KMS-11 (cell line): Measurements from ENCODE around the gene WRAP53.
"Not testable (repeated sequence)": the region's sequence is repeated elsewhere in the genome, so short reads cannot be mapped to it uniquely, and the experiment has no call there.

Experiments
- H2AFZ ChIP-seq: fragments of 200-600 bp; sonication (generic); 2 replicates; pipeline ENCODE4 v1.6.1; 2016; ENCODE audit warnings: antibody characterized with exemption, mixed run types, low read depth
- H3K27ac ChIP-seq: fragments of 200-600 bp; sonication (generic); 2 replicates; pipeline ENCODE4 v1.6.1; 2016; ENCODE audit warnings: mild to moderate bottlenecking, mixed run types
- H3K27me3 ChIP-seq: fragments of 200-600 bp; sonication (generic); 2 replicates; pipeline ENCODE4 v1.6.1; 2017; ENCODE audit warnings: mild to moderate bottlenecking, low read depth, mixed run types, moderate library complexity; ENCODE audit not compliant: insufficient read depth
- H3K36me3 ChIP-seq: fragments of 200-600 bp; sonication (generic); 2 replicates; pipeline ENCODE4 v1.6.1; 2017; ENCODE audit warnings: mild to moderate bottlenecking, mixed run types; ENCODE audit not compliant: insufficient read depth
- H3K4me1 ChIP-seq: fragments of 200-600 bp; sonication (generic); 2 replicates; pipeline ENCODE4 v1.6.1; 2016; ENCODE audit warnings: mild to moderate bottlenecking, low read depth, mixed run types; ENCODE audit not compliant: poor library complexity, severe bottlenecking
- H3K4me2 ChIP-seq: fragments of 200-600 bp; sonication (generic); 2 replicates; pipeline ENCODE4 v1.7.0; 2016; ENCODE audit warnings: mild to moderate bottlenecking, mixed run types
- H3K4me3 ChIP-seq: fragments of 200-600 bp; sonication (generic); IDR thresholded peaks from 2 replicates; pipeline ENCODE4 v1.6.1; 2017; ENCODE audit warnings: low read depth, low read length, mixed read lengths; ENCODE audit not compliant: insufficient read depth
- H3K79me2 ChIP-seq: fragments of 200-600 bp; sonication (generic); 2 replicates; pipeline ENCODE4 v1.6.1; 2016; ENCODE audit warnings: low read depth, mixed run types; ENCODE audit not compliant: insufficient read depth
- H3K9ac ChIP-seq: fragments of 200-600 bp; sonication (generic); 2 replicates; pipeline ENCODE4 v1.6.1; 2016; ENCODE audit warnings: mild to moderate bottlenecking, mixed run types
- H4K20me1 ChIP-seq: fragments of 200-600 bp; sonication (generic); 2 replicates; pipeline ENCODE4 v1.6.1; 2016; ENCODE audit warnings: mild to moderate bottlenecking, mixed run types; ENCODE audit not compliant: insufficient read depth
- CTCF ChIP-seq: fragments of 200-600 bp; sonication (generic); conservative IDR thresholded peaks from 2 replicates; pipeline ENCODE4 v1.6.1; 2017; ENCODE audit warnings: low read depth, mild to moderate bottlenecking, antibody characterized with exemption, low read length, moderate library complexity, mixed read lengths

WRAP53 gene

GRCh38 chr17:7687908-7688807 is at the start of gene WRAP53:
WRAP53 (plus strand) TSS chr17:7688477; CDS start chr17:7688649, 172 bp downstream.
- peaks cover 38% of the 10 kb centered on the region; the same call in 1 of the 2 replicates for H3K79me2 ChIP-seq
- no peaks in the 10 kb centered on the region for H3K36me3 ChIP-seq
- no peaks in the 10 kb centered on the region for H3K27me3 ChIP-seq

GRCh38 chr17:7640783-7641182 is 47.5 kb upstream of the WRAP53 start:
- no peaks in the 10 kb centered on the region for H3K79me2 ChIP-seq
- no peaks in the 10 kb centered on the region for H3K27me3 ChIP-seq
- H3K36me3 ChIP-seq: no peaks in the 10 kb centered on the region
- H3K9ac ChIP-seq: no peak overlapping the region
- TF ChIP-seq CTCF: no peak
- H3K27ac ChIP-seq: no peak overlapping the region
- H3K4me2 ChIP-seq: no peak overlapping the region
- H3K4me1 ChIP-seq: no peaks in the 10 kb centered on the region
- H4K20me1 ChIP-seq: no peaks in the 10 kb centered on the region
- H3K4me3 ChIP-seq: no peak overlapping the region
- no peak overlapping the region for H2AFZ ChIP-seq

More at GRCh38 chr17:7687908-7688807, at the start of gene WRAP53:
- H3K4me3 ChIP-seq: no peak within 1 kb of the TSS
- peak within 1 kb of the TSS; percentile 45; the same call in 1 of the 2 replicates for H3K4me2 ChIP-seq
- H3K4me1 ChIP-seq: no peaks in the 10 kb centered on the region
- peak within 1 kb of the TSS; percentile 81 for H3K27ac ChIP-seq
- no peaks in the 10 kb centered on the region for H4K20me1 ChIP-seq
- H3K9ac ChIP-seq: peak within 1 kb of the TSS; percentile 86
- peak; percentile 51 for TF ChIP-seq CTCF
- H2AFZ ChIP-seq: peak within 1 kb of the TSS; percentile 41; the same call in 1 of the 2 replicates

GRCh38 chr17:7641635-7642034 is 46.6 kb upstream of the WRAP53 start:
- not testable (repeated sequence) for H4K20me1 ChIP-seq, H2AFZ ChIP-seq, H3K4me2 ChIP-seq

GRCh38 chr17:7644775-7645174 is 43.5 kb upstream of the WRAP53 start:
- Histone ChIP-seq H3K27ac (no peak overlapping the region), H3K79me2 (no peaks in the 10 kb centered on the region), H4K20me1 (no peaks in the 10 kb centered on the region), H3K36me3 (no peaks in the 10 kb centered on the region), H3K4me3 (no peak overlapping the region), H3K27me3 (no peaks in the 10 kb centered on the region), H2AFZ (no peak overlapping the region), H3K9ac (no peak overlapping the region), H3K4me1 (no peaks in the 10 kb centered on the region), H3K4me2 (no peak overlapping the region)
- no peak for TF ChIP-seq CTCF

More at GRCh38 chr17:7641635-7642034, 46.6 kb upstream of the WRAP53 start:
- not testable (repeated sequence) for H3K4me3 ChIP-seq, H3K36me3 ChIP-seq, H3K27ac ChIP-seq, H3K9ac ChIP-seq, H3K79me2 ChIP-seq, H3K4me1 ChIP-seq, H3K27me3 ChIP-seq

GRCh38 chr17:7646457-7646856 is 41.8 kb upstream of the WRAP53 start:
- H3K27ac ChIP-seq: no peak overlapping the region
- H3K4me3 ChIP-seq: no peak overlapping the region
- no peaks in the 10 kb centered on the region for H3K4me1 ChIP-seq
- no peaks in the 10 kb centered on the region for H3K79me2 ChIP-seq
- no peaks in the 10 kb centered on the region for H3K36me3 ChIP-seq
- no peak for TF ChIP-seq CTCF
- no peaks in the 10 kb centered on the region for H3K27me3 ChIP-seq
- H3K9ac ChIP-seq: no peak overlapping the region
- no peak overlapping the region for H3K4me2 ChIP-seq
- no peaks in the 10 kb centered on the region for H4K20me1 ChIP-seq
- H2AFZ ChIP-seq: no peak overlapping the region
